HepG2 (cell line): ENCODE results near the gene MIOS. TPM values are rescaled to one million over a fixed set of nuclear protein-coding genes. Genes with fewer than 3 reads are reported as not detected.

ENCODE experiments used
- HMG20B ChIP-seq: conservative IDR thresholded peaks from 2 replicates; pipeline ENCODE4 v1.6.1; 2016; ENCODE audit warnings: missing genetic modification reagents, missing compliant biosample characterization
- SOX13 ChIP-seq, 3 experiments: fragments of 450-650 bp in 1 of 3; sonication (generic) in 1 of 3; formaldehyde crosslinking in 1 of 3; IDR thresholded peaks in 2 of 3; conservative IDR thresholded peaks in 1 of 3; 2 replicates each; pipeline versions ENCODE4 v1.5.0 to v1.6.1; 2016 to 2020; ENCODE audit warnings: antibody characterized with exemption in 1 of 3, mild to moderate bottlenecking in 1 of 3, missing compliant biosample characterization in 1 of 3, missing genetic modification reagents in 1 of 3, moderate library complexity in 1 of 3
- ZNF101 ChIP-seq: sonication (generic); formaldehyde crosslinking; IDR thresholded peaks from 2 replicates; pipeline ENCODE4 v1.4.0; 2020; ENCODE audit warnings: mild to moderate bottlenecking, low read depth, missing genetic modification reagents, borderline replicate concordance
- ZNF24 ChIP-seq: fragments of 450-650 bp; IDR thresholded peaks from 2 replicates; pipeline ENCODE4 v1.6.1; 2017; ENCODE audit warnings: antibody characterized with exemption, mild to moderate bottlenecking
- polyA plus RNA-seq, 8 experiments: library from polyadenylated mRNA; depleted of rRNA in 3 of 8; stranded (reverse) in 7 of 8; unstranded in 1 of 8; fragments of >200 nt; fragmentation: Illumina TruSeq in 4 of 8; extraction: Trizol in 4 of 8; gene quantifications; 2 replicates each; pipeline versions ENCODE4 v1.2.1 to v1.2.3, GENCODE V29; 2011 to 2016; ENCODE audit warnings: low read depth in 4 of 8, missing spikeins in 1 of 8, mixed read lengths in 1 of 8; ENCODE audit not compliant: insufficient read depth in 1 of 8
- total RNA-seq, 5 experiments: library from RNA; depleted of rRNA; stranded (reverse); fragments of >200 nt; fragmentation: Illumina TruSeq; extraction: Trizol; gene quantifications; 2 replicates each; pipeline ENCODE4 v1.2.3, GENCODE V29; 2016; ENCODE audit warnings: low read depth in 1 of 5
- TF ChIP-seq, protein P1 (sequence below): sonication (generic); formaldehyde crosslinking; IDR thresholded peaks from 2 replicates; pipeline ENCODE4 v1.4.0; 2020; ENCODE audit warnings: mild to moderate bottlenecking, missing genetic modification reagents
- TF ChIP-seq, protein P2 (sequence below): IDR thresholded peaks from 2 replicates; pipeline ENCODE4 v1.6.1; 2016; ENCODE audit warnings: mild to moderate bottlenecking
- TF ChIP-seq, protein P3 (sequence below): sonication (generic); formaldehyde crosslinking; IDR thresholded peaks from 2 replicates; pipeline ENCODE4 v1.5.1; 2020; ENCODE audit warnings: missing genetic modification reagents, mild to moderate bottlenecking, borderline replicate concordance

Gene MIOS
- total and polyA plus RNA-seq, 2 of the 13 experiments (the other 11 are each of a cell fraction or from before 2014, with no cell fraction given): 15.2 to 33.5 TPM

DNA sequence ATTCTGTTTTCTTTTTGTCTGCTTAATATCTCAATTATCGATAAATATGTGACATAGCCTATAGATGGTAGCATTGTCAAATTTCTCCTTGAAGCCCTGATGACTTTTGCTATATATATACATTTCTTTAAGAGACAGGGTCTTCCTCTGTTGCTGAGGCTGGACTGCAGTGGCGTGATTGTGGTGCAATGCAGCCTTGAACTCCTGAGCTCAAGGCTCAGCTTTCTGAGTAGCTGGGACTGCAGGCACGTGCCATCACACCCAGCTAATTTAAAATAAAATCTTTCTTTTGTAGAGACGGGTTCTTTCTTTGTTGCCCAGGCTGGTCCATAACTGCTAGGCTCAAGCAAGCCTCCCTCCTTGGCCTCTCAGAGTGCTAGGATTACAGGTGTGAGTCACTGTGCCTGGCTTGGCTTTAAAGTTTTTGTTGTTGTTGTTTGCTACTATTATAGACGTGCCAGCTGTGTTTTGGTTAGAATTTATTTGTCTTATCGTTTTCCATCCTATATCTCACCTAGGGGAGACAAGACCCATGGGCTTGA is 80.9 kb downstream of the MIOS start (continued):
- TF ChIP-seq, protein P1, sequence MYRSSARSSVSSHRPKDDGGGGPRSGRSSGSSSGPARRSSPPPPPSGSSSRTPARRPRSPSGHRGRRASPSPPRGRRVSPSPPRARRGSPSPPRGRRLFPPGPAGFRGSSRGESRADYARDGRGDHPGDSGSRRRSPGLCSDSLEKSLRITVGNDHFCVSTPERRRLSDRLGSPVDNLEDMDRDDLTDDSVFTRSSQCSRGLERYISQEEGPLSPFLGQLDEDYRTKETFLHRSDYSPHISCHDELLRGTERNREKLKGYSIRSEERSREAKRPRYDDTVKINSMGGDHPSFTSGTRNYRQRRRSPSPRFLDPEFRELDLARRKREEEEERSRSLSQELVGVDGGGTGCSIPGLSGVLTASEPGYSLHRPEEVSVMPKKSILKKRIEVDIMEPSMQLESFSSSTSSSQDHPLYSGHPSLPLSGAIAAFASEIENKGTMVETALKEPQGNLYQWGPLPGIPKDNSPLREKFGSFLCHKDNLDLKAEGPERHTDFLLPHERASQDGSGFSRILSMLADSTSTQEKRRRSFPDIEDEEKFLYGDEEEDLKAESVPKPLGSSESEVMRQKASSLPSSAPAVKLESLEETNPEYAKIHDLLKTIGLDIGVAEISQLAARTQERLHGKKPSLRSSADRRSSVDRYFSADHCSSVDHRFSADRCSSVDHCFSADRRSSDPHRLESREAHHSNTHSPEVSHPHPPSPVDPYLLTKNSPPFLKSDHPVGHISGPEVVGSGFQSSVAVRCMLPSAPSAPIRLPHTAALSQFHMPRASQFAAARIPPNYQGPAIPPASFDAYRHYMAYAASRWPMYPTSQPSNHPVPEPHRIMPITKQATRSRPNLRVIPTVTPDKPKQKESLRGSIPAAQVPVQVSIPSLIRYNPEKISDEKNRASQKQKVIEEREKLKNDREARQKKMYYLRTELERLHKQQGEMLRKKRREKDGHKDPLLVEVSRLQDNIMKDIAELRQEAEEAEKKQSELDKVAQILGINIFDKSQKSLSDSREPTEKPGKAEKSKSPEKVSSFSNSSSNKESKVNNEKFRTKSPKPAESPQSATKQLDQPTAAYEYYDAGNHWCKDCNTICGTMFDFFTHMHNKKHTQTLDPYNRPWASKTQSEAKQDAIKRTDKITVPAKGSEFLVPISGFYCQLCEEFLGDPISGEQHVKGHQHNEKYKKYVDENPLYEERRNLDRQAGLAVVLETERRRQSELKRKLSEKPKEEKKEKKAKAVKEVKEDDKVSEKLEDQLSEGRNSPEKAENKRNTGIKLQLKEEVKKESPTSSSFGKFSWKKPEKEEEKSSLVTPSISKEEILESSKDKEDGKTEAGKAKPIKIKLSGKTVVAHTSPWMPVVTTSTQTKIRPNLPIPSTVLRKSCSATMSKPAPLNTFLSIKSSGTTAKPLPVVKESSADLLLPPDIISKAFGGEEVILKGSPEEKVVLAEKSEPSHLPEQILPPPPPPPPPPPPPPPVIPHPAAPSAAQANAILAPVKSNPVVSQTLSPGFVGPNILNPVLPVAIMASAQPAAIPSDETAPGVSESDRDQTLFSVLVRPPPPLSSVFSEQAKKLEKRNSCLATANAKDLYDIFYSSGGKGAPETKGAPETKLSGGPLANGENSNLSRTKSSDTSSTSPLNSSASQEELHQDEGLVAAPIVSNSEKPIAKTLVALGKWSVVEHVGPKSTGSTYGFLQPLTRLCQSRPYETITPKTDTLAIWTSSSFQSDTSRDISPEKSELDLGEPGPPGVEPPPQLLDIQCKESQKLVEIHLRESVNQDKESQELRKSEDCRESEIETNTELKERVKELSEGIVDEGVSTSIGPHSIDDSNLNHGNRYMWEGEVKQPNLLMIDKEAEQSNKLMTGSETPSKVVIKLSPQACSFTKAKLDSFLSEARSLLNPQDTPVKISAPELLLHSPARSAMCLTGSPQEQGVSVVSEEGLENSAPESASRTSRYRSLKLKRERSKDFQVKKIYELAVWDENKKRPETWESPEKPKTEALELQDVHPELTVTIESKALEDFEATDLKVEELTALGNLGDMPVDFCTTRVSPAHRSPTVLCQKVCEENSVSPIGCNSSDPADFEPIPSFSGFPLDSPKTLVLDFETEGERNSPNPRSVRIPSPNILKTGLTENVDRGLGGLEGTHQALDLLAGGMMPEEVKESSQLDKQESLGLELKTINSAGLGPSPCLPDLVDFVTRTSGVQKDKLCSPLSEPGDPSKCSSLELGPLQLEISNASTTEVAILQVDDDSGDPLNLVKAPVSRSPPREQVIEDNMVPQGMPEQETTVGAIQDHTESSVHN (CRISPR knock-in tag): no peak
- TF ChIP-seq, protein P2, sequence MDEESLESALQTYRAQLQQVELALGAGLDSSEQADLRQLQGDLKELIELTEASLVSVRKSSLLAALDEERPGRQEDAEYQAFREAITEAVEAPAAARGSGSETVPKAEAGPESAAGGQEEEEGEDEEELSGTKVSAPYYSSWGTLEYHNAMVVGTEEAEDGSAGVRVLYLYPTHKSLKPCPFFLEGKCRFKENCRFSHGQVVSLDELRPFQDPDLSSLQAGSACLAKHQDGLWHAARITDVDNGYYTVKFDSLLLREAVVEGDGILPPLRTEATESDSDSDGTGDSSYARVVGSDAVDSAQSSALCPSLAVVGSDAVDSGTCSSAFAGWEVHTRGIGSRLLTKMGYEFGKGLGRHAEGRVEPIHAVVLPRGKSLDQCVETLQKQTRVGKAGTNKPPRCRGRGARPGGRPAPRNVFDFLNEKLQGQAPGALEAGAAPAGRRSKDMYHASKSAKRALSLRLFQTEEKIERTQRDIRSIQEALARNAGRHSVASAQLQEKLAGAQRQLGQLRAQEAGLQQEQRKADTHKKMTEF: peak; percentile 25; the same call in 1 of the 2 replicates
- TF ChIP-seq, protein P3, sequence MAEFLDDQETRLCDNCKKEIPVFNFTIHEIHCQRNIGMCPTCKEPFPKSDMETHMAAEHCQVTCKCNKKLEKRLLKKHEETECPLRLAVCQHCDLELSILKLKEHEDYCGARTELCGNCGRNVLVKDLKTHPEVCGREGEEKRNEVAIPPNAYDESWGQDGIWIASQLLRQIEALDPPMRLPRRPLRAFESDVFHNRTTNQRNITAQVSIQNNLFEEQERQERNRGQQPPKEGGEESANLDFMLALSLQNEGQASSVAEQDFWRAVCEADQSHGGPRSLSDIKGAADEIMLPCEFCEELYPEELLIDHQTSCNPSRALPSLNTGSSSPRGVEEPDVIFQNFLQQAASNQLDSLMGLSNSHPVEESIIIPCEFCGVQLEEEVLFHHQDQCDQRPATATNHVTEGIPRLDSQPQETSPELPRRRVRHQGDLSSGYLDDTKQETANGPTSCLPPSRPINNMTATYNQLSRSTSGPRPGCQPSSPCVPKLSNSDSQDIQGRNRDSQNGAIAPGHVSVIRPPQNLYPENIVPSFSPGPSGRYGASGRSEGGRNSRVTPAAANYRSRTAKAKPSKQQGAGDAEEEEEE (CRISPR knock-in tag): no peak
- TF ChIP-seq HMG20B: no peak
- TF ChIP-seq SOX13 (IDR thresholded peaks at IDR 0.05): no peak
- peak in 1 of 2 experiments; percentile 42; a peak in 2 of 4 replicates for TF ChIP-seq SOX13 (CRISPR knock-in tag; conservative IDR thresholded peaks at IDR 0.05 in 1 of 2, IDR thresholded peaks at IDR 0.05 in 1 of 2)
- TF ChIP-seq ZNF24: no peak
- TF ChIP-seq ZNF101 (CRISPR knock-in tag): no peak
